ENCODE results near the gene MSH4.

MSH4 gene

GRCh38 chr1:75950176-75950575 is 153.5 kb downstream of the MSH4 start:
- no peak for DNase-seq

- DNase-seq = no peak
Observed at GRCh38 chr1:75952016-75952415, 155.3 kb downstream of the MSH4 start.

GRCh38 chr1:75953461-75953860 is 156.8 kb downstream of the MSH4 start:
- DNase-seq = no peak

- DNase-seq = no peak
Observed at GRCh38 chr1:75954586-75954985, 157.9 kb downstream of the MSH4 start.
